CMK (cell line): ENCODE data around the gene DOCK9.
"Not testable (repeated sequence)": the region's sequence is repeated elsewhere in the genome, so short reads cannot be mapped to it uniquely, and the experiment has no call there.

Source experiments
- DNase-seq: peaks from one replicate; pipeline ENCODE4 v3.0.0-alpha.2; 2010; ENCODE audit warnings: low read depth

Gene DOCK9

GRCh38 chr13:98772794-98773452, 204.9 kb downstream of the DOCK9 start:
- DNase-seq: no peak

DNA sequence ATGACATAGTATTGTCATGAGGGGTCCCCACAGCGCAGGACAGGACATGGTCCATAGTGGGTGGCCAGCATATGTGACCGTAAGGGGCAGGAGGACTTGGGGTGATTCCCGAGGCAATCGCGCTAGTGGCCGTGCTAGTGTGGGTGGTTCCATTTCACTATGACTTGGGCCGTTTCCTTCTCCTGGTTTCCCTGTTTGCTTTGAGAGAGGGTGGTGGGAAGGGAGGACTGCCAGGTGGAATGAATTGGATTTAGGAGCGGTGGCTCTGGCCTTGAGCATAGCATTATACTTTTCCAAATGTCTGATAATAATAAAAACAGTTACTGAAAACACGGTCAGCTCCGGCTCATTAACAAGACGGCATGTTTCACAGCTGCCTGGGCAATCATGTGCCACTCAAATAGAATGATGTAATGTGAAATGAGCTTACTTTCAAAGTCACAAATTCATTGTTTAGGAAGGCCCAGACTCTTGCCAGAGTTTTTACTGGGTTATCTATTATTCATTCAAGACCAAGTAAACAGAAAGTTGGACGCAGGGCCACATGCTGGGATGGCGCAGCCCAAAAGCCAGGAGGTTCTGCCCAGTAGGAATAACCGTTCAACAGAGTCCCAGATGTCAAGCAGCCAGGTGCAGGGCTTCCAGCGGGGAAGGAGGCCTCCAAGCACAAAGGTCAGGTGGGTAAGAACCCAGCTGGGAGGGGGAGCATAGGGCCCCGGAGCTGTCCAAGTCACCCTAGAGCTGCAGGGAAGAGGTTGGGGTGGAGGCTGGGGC, 205.8 kb downstream of the DOCK9 start:
- DNase-seq: no peak

- DNase-seq: no peak
Measured at GRCh38 chr13:98769736-98770135, 208.1 kb downstream of the DOCK9 start.

GRCh38 chr13:98768522-98768921, 209.3 kb downstream of the DOCK9 start:
- no peak for DNase-seq

DNA sequence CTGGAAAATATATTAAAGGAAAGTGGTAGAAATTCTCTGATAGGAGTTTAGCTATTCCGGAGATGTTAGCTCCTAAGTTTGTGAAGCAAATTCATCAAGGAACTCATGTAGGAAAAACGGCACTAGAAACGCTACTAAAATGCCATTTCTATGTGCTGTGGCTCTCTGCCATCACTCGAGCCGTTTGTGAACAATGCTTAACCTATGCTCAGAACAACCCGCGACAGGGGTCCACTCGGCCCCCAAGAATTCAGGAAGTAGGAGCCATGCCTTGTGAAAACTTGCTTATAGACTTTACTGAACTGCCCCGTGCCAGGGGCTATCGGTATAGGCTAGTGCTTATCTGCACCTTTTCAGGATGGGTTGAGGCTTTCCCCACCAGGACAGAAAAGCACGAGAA, 211.2 kb downstream of the DOCK9 start:
- DNase-seq: no peak

DNA sequence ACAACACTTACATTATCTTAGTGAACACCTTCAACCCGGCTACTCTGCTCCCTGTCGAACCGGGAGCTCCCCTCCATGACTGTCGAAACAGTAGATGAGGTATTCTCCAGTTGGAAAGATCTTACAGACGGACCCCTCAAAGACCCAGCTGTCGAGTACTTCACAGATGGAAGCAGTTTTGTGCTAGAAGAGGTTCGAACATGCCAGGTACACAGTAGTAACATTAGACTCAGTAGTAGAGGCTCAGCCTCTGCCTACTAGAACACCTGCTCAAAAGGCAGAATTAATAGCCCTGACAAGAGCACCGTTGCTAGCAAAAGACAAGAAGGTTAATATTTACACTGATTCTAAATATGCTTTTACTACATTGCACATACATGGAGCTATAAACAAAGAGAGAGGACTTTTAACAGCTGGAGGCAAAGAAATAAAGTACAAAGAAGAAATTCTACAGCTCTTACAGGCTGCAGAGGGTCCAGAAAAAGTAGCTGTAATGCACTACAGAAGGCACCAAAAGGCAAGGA, 211.8 kb downstream of the DOCK9 start:
- DNase-seq: no peak

DNA sequence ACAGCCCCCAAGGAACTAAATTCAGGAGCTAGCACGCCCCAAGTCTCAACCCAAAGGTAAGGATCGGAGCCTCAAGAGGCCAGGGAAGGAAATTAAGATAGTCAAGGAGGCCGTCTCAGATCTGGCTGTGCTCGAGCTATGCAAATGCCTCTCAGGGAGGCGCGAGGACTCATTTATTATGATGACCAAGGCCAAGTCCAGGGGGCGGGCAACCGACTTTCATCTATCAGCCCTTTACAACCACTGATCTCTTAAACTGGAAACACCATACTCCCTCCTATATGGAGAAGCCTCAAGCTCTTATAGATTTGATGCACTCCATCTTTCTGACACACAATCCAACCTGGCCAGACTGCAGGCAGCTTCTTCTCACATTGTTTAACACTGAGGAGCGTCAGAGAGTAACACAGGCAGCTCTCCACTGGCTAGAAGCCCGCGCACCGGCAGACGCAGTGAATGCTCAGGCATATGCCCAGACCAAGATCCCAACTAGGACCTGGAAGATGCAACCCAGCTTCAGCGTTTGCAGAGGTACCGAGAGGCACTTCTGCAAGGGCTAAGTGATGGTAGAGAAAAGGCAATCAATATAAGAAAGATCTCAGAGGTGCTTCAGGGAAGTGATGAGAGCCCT, 215.8 kb downstream of the DOCK9 start:
- DNase-seq: no peak

- no peak for DNase-seq
Measured at GRCh38 chr13:98761126-98761985, 216.5 kb downstream of the DOCK9 start.

DNA sequence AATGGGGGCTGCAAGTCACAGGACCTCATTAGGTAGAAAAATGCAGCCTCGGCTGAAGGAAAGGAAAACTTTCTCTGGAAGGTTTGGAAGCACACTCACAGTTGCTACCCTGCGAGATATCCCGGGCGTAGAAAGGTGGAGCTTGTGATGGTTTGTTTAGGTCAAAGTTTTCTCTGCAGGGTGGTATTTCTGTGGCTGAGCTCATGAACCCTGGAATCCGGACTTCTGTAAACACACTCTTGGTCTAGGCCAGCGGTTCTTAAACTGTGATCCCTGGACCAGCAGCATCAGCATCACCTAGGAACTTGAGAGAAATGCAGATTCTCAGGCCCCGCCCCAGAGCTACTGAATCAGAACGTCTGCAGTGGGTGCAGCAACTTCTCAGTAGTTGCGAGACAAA, 222.1 kb downstream of the DOCK9 start:
- no peak for DNase-seq

- DNase-seq: no peak
Measured at GRCh38 chr13:98755116-98755515, 222.7 kb downstream of the DOCK9 start.

- not testable (repeated sequence) for DNase-seq
Measured at GRCh38 chr13:98754468-98754867, 223.4 kb downstream of the DOCK9 start.

DNA sequence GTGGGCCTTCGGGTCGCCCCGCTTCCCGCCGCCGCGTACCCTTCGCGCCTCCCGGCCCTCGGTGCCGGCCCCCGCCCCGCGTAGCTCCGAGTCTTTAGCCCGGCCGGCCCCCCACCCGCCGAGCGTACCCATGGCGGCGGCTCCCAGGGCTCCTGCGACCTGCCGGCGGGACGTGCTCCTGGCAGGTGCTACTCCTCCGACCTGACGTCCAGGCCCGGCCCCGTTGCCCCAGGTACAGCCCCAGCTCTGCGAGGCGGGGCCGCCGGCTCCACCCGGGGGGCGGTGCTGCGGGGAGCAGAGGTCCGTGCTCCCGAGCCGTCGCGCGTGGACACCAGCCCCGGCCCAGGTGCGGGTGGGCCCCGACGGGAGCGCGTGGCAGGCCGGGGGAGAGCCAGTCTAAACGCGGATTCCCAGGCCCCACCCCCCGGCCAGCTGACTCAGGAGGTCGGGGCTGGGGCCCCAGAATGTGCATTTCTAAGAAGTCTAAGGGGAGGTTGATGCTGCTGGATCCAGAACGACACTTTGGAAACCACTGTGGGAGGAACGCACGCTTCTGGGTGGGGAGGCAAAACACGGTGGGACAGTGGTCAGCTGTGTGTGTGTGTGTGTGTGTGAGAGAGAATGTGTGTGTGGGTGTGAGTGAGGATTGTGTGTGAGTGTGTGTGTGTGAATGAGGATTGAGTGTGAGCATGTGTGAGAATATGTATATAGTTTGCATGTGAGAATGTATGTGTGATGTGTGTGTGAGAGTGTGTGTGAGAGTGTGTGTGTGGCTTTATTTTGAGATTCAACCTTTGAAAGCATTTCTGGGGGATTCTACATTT, 225.2 kb downstream of the DOCK9 start, which contains the start of gene SLC15A1:
Gene SLC15A1 (minus strand): TSS at position 206 of the 824 bp plus-strand sequence. CDS start 74 bp downstream, at position 132.
- DNase-seq: no peak

DNA sequence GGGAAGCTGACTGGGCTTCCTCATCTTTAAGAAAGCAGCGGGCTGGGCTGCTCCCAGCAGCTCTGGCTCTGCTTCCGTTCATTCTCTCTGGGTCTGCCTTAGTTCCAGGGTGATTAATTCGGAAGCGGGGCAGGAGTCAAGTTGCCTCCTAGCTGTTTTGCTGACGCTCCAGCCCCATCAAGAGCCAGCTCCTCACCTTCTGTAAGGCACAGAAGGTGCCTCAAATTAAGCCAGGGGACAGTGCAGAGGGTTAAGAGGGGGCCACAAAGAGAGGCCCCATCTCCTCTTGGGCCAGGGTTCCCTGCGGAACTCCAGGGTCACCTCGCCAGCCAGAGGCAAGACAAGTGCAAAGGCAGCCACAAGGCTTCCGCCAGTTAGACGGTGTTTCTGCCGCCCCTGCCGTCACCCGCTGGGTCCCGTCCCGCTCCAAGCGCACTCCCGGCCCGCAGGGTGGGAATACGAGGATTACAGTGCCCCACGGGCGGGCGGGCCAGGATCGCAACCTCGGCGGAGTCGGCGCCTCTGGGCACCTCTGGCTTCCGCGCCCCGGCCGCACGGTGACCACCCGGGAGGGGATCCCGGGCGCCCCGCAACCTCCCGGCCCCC, 225.9 kb downstream of the DOCK9 start:
- no peak for DNase-seq

- no peak for DNase-seq
Measured at GRCh38 chr13:98751367-98751782, 226.5 kb downstream of the DOCK9 start.

DNA sequence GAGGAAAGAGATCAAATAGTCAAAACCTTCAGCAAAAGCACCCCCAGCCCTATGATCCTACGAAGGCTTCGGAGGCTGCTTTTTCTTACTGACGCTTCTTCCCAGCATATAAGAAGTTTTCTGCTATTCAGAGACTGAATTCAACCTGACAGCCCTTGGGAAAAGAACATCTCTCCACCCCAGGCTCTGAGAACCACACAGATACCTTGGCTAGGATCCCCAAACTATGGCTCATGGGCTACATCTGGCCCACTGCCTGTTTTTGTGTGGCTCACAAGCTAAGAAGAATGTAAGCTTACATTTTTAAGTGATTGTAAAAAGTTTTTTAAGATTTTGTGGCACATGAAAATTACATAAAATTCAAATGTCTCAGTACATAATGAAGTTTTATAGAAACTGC, 228.4 kb downstream of the DOCK9 start:
- DNase-seq: no peak

GRCh38 chr13:98746968-98747367, 230.9 kb downstream of the DOCK9 start:
- no peak for DNase-seq
